ENCODE data around the gene TGFBR2.

Gene TGFBR2

DNA sequence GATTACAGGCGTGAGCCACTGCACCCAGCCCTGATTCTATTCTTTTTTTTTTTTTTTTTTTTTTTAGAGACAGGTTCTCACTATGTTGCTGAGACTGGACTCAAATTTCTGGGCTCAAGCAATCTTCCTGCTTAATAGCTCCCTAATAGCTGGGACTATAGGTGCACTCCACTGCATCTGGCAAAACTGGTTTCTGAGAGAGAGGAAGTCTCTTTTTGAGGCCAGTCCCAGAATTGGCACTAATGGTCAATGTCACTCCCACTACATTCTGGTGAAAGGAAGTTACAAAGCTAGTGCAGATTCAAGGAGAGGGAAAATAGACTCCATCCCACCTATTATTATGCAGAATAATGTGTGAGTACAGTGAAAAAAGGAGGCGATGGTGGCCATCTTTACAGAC, 5.8 kb upstream of the TGFBR2 start:
- no peak for FAIRE-seq
- DNase-seq (ENCODE audit: insufficient read length, low spot score), result no peak

DNA sequence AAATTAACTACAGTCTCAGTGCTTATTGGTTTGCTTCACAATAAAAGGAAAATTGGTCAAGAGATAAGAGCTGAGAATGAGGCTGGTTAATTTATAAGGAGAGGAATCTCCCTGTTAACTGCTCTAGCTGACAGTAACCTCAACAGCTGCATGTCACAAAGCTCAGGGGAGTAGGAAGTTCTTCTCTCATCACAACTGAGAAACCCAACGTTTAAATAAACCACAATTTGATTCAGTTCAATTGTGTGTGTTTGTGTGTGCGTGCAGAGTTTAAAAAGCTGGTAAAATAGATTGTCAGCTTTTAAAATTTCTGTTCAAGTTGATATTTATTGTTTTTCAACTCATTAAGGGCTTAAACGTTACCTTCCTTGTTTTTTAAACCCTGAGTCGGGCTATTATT, 3.5 kb upstream of the TGFBR2 start:
- DNase-seq (ENCODE audit: insufficient read length, low spot score) (no peak), FAIRE-seq (peak; percentile 26)

DNA sequence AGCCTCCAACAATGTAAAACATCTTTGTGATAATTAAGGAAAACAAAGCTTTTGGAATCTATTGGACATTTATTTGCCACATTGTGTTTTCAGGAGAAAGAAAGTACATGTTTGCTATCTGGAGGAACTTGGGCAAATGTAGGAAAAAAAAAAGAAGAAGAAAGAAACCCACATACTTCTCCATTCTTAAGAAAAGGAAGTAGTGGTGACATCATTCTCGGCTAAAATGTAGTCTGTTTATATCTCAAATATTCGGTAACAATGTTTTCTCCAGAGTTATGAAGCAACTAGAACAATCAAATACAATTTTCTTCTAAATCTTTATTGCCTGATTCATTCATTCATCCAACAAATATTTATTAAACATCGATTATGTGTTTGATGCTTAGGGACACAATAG, 2.3 kb upstream of the TGFBR2 start:
- DNase-seq (ENCODE audit: insufficient read length, low spot score) (no peak), FAIRE-seq (no peak)

DNA sequence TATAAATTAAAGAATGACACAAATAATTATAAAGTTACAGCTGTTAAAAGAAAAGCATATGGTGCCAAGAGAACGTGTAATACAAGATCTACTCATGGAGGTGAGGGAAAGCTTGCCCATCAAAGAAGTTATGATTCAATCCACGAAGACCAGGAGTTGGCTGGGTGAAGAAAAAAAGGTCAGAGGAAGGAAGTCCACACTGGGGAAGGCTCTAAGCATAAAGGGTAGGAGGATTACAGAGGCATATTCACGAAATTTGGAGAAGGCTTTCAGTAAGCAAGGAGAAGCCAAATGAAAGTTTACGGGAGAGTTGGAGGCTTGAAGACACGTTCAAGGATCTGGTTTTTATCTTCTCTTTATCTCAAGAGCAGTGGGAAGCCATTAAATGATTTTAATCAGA, 1.8 kb upstream of the TGFBR2 start:
- FAIRE-seq (no peak), DNase-seq (ENCODE audit: insufficient read length, low spot score) (no peak)

DNA sequence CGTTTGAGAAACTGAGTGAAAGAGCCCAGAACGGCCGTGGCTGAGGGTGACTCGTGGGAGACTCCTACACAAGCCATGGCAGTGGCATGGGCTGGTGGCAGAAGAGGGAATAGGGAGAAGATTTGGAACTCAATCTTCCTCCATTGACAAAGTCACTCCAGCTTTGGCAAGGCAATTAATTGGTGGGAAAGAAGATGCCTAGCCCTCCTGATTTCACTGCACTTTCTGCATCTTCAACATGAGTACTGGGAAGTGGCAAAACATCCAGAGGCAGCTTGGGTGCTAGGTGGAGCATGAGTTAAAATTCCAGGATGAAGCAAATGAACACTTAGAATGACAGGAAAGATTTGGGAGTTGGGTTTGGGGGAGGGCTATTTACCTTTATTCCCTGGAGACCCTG, 1.4 kb upstream of the TGFBR2 start:
- FAIRE-seq (no peak), DNase-seq (ENCODE audit: insufficient read length, low spot score) (no peak)

DNA sequence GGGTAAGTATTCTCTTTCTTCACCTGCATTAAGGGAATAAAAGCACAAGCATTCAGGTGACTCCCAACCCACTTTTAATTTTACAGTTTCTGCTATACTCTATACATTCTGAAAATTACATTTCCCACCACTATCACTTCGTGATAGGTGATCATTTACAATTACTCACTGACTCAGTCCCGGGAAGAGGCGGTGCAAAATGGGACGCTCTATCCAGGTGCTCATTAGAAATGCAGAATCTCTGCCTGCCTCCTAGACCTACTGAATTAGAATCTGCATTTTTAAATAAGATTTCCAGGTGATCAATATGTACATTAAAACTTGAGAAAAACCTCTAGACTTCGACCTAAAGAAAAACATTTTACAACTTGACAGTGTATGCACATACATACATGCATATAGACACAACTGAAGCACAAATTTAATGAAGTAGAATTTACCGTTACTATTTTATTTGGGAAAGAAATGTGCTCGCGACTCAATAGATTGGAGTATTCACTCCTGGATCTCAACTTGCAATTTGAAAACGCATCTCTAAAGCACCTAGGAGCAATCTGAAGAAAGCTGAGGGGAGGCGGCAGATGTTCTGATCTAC, 598 bp upstream of the TGFBR2 start:
- no peak for DNase-seq (ENCODE audit: insufficient read length, low spot score)
- FAIRE-seq, result no peak

DNA sequence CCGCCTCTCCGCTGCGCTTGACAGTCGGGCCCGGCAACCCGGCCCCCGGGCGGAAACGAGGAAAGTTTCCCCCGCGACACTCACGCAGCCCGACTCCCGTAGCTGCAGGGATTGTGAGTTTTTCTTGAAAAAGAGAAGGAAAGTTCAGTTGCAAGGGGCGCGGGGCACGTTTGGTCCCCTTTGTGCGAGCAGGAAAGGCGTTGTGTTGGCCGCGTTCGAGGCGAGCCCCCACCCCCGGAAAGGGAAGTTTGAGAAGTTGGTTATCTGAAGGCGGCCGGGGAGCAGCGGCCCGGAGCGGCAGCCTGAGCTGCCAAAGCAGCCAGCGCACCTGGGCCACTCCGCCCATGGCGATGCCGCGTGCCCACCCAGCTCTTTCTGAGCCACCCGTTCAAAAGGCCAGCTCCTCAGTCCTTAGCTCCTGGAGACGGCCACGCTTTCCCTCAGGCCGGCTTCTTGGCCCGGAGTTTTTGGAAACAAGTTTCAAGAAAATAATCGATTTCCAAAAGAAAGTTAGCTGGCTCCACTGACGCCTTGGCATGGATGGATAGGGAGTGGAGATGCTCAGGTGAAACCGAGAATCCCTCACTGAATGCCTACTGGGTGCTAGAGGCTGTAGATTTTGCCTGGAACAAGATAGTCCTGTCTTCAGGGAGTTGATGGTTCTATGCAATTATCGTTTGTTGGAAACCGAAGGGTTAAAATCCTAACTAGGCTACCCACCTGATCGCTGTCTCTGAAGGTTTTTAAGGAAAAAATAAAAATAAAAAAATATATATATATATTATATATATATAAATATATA, 832 bp downstream of the TGFBR2 start:
- DNase-seq (ENCODE audit: insufficient read length, low spot score) (peak; percentile 5), FAIRE-seq (no peak)

DNA sequence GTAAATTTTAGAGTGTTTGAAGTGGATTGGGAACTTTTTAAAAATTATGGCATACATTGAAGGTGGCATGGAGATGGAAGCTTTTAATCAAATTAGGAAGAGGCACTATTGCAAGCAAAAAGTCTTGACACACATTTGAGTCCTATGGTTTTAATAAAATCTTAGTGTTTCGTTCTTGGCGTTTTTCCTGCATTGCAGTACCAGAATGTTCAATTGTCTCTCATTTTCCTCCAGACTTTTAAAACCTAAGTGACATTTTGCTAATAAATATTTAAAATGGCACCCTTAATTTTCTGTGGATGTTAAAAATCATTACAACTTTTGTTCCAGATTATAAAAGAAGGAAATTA, 2.2 kb downstream of the TGFBR2 start:
- FAIRE-seq, result no peak

DNA sequence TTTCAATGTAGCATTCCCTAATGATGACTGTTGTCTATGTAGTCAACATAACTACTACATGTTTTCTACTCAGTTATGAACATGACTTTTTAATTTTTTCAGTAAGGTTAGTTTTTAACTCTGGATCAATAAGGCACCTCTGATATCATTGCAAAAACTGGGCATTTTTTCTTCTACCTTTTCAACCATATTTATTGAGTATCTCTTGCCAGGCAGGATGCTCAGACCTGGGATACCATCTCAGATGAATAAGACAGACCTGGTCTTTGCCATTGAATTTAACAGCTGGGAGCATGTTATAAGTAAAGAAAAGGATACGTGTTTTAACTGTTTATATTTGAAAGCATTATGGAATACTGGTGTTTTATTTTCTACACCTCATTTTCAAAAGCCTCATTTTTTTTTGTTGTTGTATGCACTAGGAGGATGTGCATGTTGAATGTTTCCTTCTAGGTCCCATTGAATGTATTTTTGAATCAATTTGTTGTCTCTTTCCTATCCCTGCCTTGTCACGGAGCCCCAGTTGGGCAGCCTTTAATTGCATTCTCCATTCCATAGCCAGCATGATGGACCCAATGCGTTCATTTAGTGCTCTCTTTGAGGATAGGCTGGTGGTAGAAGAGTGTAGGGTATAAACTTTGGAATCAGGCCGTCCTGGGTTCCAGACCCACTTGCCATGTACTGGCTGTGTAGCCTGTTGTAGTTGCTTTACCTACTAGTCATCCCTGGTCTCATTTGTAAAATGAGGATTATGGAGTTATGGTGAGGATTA, 3.7 kb downstream of the TGFBR2 start:
- FAIRE-seq (no peak), DNase-seq (ENCODE audit: insufficient read length, low spot score) (no peak)

More for the DNA sequence above, 2.2 kb downstream of the TGFBR2 start:
- no peak for DNase-seq (ENCODE audit: insufficient read length, low spot score)

DNA sequence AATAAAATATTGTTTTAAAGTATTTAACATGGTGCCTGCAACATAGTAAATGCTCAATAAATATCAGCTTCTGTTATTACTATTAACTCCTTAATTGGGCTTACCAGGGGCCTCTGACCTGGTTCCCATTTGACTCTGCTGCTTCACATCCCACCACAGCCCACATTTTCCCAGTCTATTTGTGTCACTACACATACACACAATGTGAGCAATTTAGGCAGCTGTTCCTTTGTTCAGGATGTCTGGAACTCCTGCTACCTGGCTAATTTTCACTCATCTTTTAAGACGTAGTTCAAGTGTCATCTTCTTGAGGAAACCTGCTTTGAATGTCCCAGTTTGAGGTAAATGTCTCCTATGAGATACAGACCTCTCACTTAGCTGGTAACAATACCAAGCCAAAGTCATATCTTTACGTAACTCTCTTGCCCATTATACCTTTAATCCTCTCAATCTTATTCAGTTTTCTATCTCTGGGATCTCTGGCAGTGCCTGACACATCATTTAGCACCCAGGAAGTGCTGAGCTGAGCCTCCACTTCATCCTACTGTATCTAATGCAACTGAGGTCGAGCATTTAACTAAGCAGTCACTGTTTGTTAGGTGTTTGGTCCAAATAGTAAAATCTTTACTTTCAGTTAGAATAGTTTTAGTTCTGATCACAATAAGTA, 4.4 kb downstream of the TGFBR2 start:
- DNase-seq (ENCODE audit: insufficient read length, low spot score) (no peak), FAIRE-seq (no peak)

DNA sequence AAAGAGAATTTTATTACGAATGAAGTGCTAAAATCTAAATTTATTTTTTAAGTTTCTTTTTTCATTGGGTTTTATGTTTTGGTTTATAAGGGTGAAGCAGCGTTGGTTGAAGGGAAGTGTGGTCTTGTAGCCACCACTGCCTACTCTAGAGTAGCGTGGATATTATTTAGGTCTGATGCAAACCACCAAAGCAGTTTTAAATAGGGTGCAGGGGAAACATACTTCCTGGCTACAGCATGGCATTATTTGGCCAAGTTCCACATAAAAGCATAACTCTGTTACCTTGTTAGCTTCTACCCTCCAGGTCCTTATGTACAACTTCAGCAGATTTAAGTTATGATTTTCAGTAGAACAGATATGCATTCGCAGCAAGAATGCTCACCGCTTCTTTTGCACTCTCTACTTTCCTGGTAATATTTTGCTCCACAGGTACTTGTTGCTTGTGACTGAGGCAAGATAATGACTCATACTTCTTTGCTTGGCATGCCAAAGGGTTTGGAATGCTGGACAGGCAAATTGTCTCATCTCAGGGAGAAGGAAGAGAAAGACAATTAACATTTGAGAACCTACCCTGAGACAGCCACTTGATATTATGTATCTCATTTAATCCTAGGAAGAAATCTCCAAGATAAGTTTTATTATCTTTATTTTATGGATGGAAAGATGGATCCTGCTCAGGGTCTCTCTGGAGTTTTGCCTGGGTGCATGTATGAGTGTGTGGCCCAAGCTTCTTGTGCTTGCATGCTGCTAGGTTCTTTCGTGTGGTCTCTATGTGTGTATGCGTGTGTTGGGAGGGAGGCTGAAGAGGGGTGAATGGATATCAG, 5.4 kb downstream of the TGFBR2 start:
- FAIRE-seq (no peak), DNase-seq (ENCODE audit: insufficient read length, low spot score) (no peak)

DNA sequence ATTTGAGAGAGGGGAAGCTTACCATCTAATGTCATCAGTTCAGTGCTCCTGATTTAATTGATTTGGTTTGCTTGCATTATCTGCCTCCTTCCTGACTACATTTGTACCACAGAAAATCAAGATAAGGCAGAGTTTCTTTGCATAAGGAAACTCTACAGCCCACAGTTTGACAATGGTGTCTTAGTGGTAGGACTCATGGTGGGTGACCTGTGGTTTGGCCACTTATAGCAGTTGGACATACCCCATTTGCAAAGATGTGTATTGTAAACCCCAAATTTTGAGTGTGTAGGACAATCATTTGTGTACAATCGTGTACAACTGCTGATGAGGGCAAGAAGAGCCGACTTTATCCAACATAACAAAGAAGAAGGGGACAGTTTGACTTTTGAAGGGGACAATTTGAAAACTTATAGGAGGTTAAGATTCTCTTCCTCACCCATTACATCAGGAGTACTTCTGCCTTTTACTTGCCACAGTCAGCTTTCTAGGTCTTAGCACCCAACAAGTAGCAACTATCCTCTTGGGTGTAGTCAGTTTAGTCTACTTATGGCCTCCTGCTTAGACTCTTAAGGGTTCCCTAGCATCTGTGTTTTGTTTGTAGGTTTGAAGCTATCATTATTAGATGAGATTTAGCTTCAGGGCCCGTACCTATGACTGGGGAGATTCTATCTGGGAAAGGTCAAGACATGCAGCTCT, 6.2 kb downstream of the TGFBR2 start:
- DNase-seq (ENCODE audit: insufficient read length, low spot score) (no peak), FAIRE-seq (no peak)

DNA sequence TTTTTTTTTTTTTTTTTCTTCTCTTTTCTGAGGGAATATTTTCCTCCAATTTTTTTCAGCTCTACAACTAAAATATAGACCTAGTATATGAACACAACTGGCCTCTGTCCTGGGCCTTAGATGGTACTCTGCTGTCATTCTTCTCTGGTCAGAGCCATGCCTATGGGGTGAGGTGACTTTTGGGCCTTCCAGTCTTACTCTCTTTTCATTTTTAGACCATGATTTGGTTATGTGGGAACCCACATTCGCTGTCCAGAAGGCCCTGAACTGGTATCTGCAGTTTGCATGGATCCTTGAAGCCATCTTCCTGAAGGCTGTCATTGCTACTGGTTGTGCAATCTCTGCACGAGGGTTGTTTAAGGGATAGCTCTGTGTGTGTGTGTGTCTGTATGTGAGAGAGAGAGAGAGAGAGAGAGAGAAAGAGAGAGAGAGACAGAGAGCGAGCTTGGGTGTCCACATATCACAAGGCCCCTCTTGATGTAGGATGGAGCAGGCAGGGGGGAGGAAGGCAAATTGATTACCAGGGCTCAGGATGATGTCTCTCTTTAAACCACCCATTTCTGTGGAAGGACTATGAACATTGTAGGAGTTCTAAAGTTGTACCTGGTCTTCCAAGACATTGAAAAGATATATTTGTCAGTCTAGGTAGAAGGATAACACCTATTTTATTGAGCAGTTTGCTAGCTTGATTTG, 6.9 kb downstream of the TGFBR2 start:
- FAIRE-seq, result no peak
- DNase-seq (ENCODE audit: insufficient read length, low spot score), result no peak

DNA sequence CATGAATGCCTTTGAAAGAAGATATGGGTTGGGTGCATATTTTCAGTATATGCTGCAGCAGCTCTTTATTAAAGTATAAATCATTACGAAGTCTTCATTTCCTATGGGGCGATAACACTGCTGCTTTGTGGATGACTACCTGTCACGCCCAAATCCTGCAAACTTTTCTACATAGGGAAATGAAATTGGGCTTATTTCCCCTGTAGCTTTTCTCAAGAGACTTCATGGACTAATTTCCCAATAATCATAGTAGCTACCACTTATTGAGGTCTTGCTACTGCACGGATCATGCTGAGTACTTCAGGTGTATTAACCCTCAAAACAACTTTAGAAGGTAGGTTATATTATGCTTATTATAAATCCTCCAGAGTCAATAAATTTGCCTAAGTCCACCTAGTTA, 8.0 kb downstream of the TGFBR2 start:
- no peak for FAIRE-seq

DNA sequence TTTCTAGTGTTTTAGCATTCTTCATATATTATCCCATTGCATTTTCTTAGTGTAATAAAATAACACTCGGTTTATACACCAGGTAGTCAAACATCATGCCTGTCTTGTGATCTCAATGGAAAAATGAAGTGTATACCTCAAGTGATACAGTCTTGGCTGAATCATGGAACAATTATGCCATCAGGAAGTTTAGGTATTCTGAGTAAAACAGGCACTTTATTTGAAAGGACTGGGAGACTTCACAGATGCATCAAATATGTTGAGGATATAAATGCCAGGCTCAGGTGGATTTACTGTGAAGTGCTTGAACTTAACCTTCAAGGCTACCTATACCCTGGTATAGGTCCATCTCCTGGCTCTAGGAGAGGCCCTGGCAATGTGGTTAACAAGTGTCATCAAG, 8.5 kb downstream of the TGFBR2 start:
- FAIRE-seq (no peak), DNase-seq (ENCODE audit: insufficient read length, low spot score) (no peak)

More for the DNA sequence above, 8.0 kb downstream of the TGFBR2 start:
- DNase-seq (ENCODE audit: insufficient read length, low spot score), result no peak

DNA sequence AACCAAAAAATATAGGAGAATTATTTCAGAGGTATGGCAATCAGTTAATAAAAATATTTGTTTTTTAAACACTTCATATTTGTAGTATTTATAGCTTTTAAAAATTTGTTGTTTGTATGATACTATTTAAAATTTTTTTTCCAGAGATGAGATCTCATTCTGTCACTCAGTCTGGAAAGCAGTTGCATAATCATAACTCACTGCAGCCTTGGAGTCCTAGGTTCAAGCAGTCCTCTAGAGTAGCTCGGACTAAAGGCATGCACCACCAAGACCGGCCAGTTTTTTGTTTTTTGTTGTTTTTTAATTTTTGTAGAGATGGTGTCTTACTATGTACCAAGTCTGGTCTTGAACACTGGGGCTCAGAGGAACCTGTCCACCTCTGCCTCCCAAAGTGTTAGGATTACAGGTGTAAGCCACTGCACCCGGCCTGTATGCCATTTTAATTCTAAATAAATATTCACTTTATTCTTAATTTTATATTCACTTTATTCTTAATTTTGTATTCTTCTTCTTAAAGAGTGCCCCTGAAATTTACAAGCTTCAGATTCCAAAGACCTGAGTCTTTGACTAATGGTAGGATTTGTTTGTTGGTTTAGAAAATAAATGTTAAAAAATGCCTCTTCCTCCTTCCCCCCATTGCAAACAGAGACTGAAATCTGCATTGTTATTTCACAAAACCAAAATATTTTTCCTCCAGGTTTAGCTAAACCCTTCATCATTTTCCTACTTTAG, 9.4 kb downstream of the TGFBR2 start:
- DNase-seq (ENCODE audit: insufficient read length, low spot score), result no peak
- FAIRE-seq, result no peak

DNA sequence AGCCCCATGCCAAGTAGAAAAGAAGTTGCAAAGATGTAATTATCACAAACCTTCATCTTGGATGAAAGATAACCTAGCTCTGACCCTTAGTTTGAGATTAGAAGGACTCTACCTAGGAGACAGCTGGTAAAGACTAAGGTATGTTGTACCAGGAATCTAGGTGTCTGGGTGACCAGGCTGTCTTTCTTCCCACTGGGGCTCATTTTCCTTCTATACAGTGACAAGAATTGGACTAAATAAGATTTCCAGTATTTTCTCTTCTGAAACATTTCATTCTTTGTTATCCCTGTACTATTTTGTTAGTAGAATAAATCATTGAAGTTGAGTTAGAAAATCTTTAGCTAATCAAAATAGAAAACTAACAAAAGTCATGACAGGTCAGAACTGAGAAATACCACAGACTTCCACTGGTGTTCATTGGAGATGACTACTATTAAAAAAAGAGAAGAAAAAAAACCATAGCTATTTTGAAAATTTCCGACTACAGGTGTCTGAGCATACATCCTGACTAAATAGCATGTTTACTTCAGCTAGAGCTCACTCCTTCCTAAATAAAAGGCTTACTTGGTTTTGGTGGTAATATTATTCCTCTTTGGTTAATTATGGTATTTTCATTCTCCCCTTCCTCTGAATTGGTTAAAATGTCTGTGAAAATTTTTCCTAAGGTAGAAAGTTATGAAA, 10.1 kb downstream of the TGFBR2 start:
- FAIRE-seq (no peak), DNase-seq (ENCODE audit: insufficient read length, low spot score) (no peak)

DNA sequence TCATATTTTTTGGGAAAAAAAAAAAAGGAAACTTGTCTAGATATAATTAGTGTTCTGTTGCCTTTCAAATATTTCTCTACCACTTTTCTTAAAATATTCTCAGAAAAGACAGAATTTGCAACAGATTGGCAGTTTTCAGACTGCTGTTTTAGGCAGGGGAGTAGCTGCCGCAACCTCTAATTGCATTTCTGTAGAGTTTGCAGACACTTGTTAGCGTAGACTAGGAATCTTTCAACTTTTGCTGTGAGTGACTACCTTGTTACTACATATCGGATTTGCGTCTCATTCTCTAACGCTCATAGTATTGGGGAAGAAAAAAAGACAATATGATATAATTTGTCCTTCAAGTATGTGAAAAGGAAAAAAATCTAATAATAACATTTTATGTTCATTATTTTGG, 10.7 kb downstream of the TGFBR2 start:
- no peak for FAIRE-seq

More for the DNA sequence above, 10.7 kb downstream of the TGFBR2 start:
- no peak for DNase-seq (ENCODE audit: insufficient read length, low spot score)

Measured in GM19239 (cell line).